Activated CD4-positive, alpha-beta T cell treated with anti-CD3 and anti-CD28 coated beads, Interleukin-2, amount 10 ng/mL, durations not matched to agents 24 days and 14 days (primary cell): ENCODE measurements around the gene E2F7. TPM values are rescaled to one million over a fixed set of nuclear protein-coding genes. Genes with fewer than 3 reads are reported as not detected.

ENCODE experiments used
- DNase-seq: peaks from one replicate; pipeline ENCODE4 v3.0.0; 2022
- H3K27ac Mint-ChIP-seq: one replicate; pipeline ENCODE4 v1.8.0; 2022; ENCODE audit warnings: mild to moderate bottlenecking, mixed read lengths
- H3K27me3 Mint-ChIP-seq: one replicate; pipeline ENCODE4 v1.8.0; 2022; ENCODE audit warnings: mixed read lengths
- H3K36me3 Mint-ChIP-seq: one replicate; pipeline ENCODE4 v1.8.0; 2022; ENCODE audit warnings: low read depth, mild to moderate bottlenecking, mixed read lengths
- H3K4me1 Mint-ChIP-seq: one replicate; pipeline ENCODE4 v1.8.0; 2021; ENCODE audit warnings: mixed read lengths
- H3K4me3 Mint-ChIP-seq: one replicate; pipeline ENCODE4 v1.8.0; 2022; ENCODE audit warnings: mild to moderate bottlenecking, moderate library complexity, mixed read lengths
- H3K9me3 Mint-ChIP-seq: one replicate; pipeline ENCODE4 v1.8.0; 2021; ENCODE audit warnings: mixed read lengths
- intact Hi-C: fragments of 100-400 bp; cut with micrococcal nuclease; formaldehyde crosslinking; loops from one replicate; pipeline ENCODE4 v1.15.1; 2023
- total RNA-seq: library from RNA; stranded (reverse); gene quantifications from 2 replicates; pipeline ENCODE4 v1.2.3, GENCODE V29; 2022

The E2F7 gene
- total RNA-seq, 1 donor from 2014 or later = 16.8 TPM

DNA sequence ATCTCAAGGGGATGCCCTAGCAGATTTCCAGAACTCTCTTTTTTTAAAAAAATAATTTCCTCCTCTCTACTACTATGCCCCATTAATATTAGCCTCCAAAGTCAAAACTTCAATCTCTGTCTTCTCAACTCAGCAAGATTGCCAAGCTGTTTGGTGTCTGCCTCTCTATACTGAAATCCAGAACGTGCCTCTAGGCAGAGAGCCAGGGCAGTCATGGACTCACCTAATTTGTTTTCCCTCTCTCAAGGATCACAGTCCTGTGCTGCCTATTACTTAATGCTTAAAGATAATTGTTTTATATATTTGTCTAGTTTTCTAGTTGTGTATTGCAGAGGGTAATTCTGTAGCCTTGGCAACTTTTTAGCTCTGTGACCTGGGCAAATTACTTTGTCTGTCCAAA is 74.7 kb downstream of the E2F7 start:
- Mint-ChIP-seq H3K4me1 (no peaks in the 10 kb centered on the region), H3K4me3 (no peak overlapping the region), H3K9me3 (no peaks in the 10 kb centered on the region), H3K27me3 (peaks cover 5% of the 10 kb centered on the region), H3K36me3 (no peaks in the 10 kb centered on the region), H3K27ac (no peak overlapping the region)
- intact Hi-C loops = no loop called here
- no peak for DNase-seq

DNA sequence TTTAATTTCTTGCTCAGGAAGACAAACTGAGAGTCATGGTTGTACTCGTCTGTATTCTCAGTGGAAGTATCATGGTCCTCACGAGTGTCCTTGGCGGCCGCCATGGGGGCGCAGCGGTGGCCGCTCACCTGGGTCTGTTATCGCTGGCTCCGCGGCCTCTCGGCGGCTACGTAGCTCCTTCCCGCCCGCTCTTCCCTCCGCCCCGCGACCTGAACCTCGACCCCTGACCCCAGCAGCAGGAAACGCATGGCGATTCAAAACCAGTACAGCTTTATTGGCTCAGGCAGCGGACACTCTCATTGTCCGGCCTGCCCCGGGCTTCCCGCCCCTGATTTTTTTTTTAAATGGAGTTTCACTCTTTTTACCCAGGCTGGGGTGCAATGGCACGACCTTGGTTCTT is 80.8 kb downstream of the E2F7 start:
- intact Hi-C loops = no loop called here
- Mint-ChIP-seq H3K4me3 (no peak overlapping the region), H3K9me3 (peaks cover 17% of the 10 kb centered on the region), H3K27ac (no peak overlapping the region), H3K36me3 (no peaks in the 10 kb centered on the region), H3K4me1 (no peaks in the 10 kb centered on the region), H3K27me3 (peaks cover 2% of the 10 kb centered on the region)
- DNase-seq = no peak

DNA sequence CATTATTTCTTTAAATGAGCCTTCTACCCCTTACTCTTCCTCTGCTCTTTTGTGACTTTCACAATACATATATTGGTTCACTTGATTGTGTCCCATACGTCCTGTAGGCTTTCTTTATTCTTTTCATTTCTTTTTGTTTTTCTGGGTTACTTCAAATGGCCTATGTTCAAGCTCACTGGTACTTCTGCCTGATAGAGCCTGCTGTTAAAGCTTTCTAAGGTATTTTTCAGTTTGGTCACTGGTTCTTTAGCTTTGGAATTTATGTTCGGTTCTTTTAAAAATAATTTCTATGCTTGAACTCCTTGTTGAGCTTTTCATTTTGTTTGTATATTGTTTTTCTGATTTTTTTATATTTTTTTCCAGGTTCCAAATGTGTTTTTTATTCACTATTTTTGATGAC is 81.9 kb downstream of the E2F7 start:
- no peaks in the 10 kb centered on the region for H3K4me1 Mint-ChIP-seq
- intact Hi-C loops = no loop called here
- no peak overlapping the region for H3K4me3 Mint-ChIP-seq
- peaks cover 2% of the 10 kb centered on the region for H3K27me3 Mint-ChIP-seq
- peaks cover 17% of the 10 kb centered on the region for H3K9me3 Mint-ChIP-seq
- H3K36me3 Mint-ChIP-seq = no peaks in the 10 kb centered on the region
- no peak for DNase-seq
- no peak overlapping the region for H3K27ac Mint-ChIP-seq

GRCh38 chr12:76980196-76980595 is 85.2 kb downstream of the E2F7 start:
- no peaks in the 10 kb centered on the region for H3K4me1 Mint-ChIP-seq
- no peaks in the 10 kb centered on the region for H3K36me3 Mint-ChIP-seq
- H3K27me3 Mint-ChIP-seq = peaks cover 2% of the 10 kb centered on the region
- peaks cover 17% of the 10 kb centered on the region for H3K9me3 Mint-ChIP-seq
- intact Hi-C loops = no loop called here
- H3K27ac Mint-ChIP-seq = no peak overlapping the region
- H3K4me3 Mint-ChIP-seq = no peak overlapping the region
- DNase-seq = no peak

- Mint-ChIP-seq H3K4me1 (no peaks in the 10 kb centered on the region), H3K27me3 (peaks cover 6% of the 10 kb centered on the region), H3K27ac (no peak overlapping the region), H3K9me3 (peaks cover 3% of the 10 kb centered on the region), H3K36me3 (no peaks in the 10 kb centered on the region), H3K4me3 (no peak overlapping the region)
- DNase-seq = no peak
- intact Hi-C loops = no loop called here
Observed at GRCh38 chr12:76976777-76977382, 88.5 kb downstream of the E2F7 start.

Other genes with a start within 250 kb of the E2F7 start
- gene CSRP2, start 186.6 kb downstream of the E2F7 start, total RNA-seq = 0.44 and 0.80 TPM in 2 replicates